Stimulated activated CD8-positive, alpha-beta memory T cell treated with anti-CD3 and anti-CD28 coated beads, Interleukin-15, amount 100 ng/mL, for 4 hours (primary cell): ENCODE data around the gene PCDHGB4.
"Not testable (repeated sequence)": the region's sequence is repeated elsewhere in the genome, so short reads cannot be mapped to it uniquely, and the experiment has no call there.

ENCODE experiments used
- DNase-seq, 2 donors: peaks; one replicate each; pipeline ENCODE4 v3.0.0-alpha.2; 2020; ENCODE audit warnings: low read depth in 2 of 2

The PCDHGB4 gene

DNA sequence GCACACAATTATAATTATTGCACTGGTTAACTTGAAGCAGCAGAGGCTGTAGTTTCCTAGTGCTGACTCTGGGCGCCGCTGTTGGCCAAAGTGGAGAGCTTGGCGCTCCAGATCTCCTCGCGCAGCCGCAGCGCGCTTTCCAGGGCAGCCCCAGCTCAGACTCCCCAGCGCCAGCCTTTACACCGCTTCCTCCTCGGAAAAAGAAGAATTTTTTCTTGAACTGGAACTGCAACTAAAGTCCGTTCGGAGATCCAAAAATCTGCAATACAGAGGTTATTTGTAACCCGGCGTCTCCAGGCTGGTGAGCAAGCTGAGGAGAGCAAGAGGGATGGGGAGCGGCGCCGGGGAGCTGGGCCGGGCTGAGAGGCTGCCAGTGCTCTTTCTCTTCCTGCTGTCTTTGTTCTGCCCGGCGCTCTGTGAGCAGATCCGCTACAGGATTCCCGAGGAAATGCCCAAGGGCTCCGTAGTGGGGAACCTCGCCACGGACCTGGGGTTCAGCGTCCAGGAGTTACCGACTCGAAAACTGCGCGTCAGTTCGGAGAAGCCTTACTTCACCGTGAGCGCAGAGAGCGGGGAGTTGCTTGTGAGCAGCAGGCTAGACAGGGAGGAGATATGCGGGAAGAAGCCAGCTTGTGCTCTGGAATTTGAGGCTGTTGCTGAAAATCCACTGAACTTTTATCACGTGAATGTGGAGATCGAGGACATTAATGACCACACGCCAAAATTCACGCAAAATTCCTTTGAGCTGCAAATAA, at the start of gene PCDHGB4:
PCDHGB4 (plus strand) TSS at position 142 of the 755 bp plus-strand sequence; CDS start at position 329, 187 bp downstream.
- not testable (repeated sequence) for DNase-seq

DNA sequence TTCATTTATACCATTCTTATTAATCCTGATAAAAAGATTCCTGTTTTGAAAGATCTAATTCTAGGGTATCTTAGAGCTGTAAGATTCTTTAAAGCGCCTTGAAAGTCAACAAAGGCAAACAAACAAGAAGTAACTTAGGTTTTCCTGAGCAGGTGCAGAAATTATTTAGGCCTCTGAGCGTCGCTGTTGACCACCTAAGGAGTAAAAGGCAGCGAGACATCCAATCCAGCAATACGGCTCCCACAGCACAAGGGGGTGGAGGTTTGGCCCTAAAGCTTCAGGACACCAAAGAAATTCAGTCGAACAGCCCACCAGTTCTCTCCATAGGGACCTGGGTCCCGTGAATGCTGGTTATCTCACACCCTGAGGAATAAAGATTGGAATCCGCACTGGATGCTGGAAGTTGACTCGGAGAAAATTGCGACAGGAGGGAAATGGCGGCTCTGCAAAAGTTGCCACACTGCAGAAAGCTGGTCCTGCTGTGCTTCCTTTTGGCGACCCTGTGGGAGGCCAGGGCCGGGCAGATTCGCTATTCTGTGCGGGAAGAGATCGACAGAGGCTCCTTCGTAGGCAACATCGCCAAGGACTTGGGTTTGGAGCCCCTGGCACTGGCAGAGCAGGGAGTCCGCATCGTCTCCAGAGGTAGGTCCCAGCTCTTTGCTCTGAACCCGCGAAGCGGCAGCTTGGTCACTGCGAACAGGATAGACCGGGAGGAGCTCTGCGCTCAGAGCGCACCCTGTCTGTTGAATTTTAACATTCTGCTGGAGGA, 48.8 kb upstream of the PCDHGB4 start, which contains the start of gene PCDHGA2:
PCDHGA2 (plus strand) TSS at position 223 of the 769 bp plus-strand sequence.
- DNase-seq = no peak

DNA sequence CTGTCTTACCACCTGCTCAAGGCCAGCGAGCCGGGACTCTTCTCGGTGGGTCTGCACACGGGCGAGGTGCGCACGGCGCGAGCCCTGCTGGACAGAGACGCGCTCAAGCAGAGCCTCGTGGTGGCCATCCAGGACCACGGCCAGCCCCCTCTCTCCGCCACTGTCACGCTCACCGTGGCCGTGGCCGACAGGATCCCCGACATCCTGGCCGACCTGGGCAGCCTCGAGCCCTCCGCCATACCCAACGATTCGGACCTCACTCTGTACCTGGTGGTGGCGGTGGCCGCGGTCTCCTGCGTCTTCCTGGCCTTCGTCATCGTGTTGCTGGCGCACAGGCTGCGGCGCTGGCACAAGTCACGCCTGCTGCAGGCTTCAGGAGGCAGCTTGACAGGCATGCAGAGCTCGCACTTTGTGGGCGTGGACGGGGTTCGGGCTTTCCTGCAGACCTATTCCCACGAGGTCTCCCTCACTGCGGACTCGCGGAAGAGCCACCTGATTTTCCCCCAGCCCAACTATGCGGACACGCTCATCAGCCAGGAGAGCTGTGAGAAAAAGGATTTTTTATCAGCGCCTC, 46.6 kb upstream of the PCDHGB4 start:
- not testable (repeated sequence) for DNase-seq

DNA sequence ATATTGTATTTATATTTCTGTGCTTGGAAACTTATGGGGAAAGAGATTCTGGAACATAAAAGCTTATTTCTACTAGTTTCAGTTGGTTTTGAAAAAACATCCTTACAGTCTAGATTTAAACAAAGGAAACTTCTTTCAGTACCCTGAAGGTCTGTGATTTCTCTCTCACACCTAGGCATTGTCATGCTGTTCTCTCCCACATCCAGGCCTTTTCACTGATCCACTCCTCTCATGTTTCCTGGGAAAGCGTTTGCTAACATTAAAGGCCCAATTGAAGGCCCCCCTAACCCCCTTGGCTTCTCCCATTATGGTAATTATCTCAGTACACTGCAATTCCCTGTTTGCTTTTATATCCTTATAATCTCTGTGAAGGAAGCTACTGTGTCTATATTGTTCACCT, 44.7 kb upstream of the PCDHGB4 start:
- DNase-seq = no peak

DNA sequence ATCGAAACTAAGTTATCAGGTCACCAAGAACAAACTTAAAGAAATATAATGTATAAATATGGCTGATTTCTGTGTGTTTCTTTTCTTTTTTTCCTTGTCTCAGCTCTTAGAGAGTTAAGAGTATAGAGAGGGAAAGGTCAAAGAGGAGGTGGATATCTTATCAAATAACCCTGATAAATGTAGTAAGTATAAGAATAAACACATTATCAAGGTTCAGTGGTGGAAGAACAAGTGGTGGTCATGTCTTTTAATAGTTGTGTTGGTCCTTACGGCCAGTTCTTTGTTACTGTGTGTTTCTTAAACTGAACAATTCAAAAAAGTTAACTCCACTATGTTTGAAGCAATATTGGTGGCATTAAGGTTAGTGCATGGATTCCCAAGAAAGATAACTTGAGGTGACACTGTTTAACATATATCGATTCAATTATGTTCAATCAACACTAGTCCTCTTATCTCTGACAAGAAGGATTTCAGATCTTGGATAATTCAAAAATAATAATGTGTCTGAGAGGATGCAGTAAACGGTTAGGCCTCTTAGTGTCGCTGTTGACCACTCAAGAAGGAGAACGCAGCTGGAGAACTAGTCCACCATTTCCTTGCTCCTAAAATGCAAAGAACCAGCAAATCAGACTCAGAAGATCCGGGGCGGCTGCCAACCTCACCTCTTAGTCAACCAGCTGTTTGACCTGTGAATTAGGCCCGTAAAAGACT, 44.1 kb upstream of the PCDHGB4 start, which contains the start of gene PCDHGA3:
PCDHGA3 (plus strand) TSS at position 588 of the 711 bp plus-strand sequence. CDS start 205 bp downstream, outside the sequence.
- DNase-seq = no peak

DNA sequence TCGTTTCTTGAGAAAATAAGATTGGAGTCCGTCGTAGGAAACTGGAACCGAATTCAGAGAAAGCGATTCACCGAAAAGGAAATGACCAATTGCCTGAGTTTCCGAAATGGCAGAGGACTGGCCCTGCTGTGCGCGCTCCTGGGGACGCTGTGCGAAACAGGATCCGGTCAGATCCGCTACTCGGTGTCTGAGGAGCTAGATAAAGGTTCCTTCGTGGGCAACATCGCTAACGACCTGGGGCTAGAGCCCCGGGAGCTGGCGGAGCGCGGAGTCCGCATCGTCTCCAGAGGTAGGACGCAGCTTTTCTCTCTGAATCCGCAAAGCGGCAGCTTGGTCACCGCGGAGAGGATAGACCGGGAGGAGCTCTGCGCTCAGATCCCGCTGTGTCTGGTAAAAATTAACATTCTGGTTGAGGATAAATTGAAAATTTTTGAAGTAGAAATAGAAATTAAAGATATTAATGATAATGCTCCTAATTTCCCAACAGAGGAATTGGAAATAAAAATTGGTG, 43.5 kb upstream of the PCDHGB4 start:
- no peak for DNase-seq

DNA sequence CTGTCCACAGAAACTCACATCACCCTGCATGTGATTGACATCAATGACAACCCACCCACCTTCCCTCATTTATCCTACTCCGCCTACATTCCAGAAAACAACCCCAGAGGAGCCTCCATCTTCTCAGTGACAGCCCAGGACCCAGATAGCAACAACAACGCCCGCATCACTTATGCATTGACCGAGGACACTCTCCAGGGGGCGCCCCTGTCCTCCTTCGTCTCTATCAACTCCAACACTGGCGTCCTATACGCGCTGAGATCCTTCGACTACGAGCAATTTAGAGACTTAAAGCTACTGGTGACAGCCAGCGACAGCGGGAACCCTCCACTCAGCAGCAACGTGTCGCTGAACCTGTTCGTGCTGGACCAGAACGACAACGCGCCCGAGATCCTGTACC, 42.2 kb upstream of the PCDHGB4 start:
- no peak for DNase-seq

DNA sequence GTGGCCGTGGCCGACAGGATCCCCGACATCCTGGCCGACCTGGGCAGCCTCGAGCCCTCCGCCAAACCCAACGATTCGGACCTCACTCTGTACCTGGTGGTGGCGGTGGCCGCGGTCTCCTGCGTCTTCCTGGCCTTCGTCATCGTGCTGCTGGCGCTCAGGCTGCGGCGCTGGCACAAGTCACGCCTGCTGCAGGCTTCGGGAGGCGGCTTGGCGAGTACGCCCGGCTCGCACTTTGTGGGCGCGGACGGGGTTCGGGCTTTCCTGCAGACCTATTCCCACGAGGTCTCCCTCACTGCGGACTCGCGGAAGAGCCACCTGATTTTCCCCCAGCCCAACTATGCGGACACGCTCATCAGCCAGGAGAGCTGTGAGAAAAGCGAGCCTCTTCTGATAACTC, 41.5 kb upstream of the PCDHGB4 start:
- DNase-seq = not testable (repeated sequence)

DNA sequence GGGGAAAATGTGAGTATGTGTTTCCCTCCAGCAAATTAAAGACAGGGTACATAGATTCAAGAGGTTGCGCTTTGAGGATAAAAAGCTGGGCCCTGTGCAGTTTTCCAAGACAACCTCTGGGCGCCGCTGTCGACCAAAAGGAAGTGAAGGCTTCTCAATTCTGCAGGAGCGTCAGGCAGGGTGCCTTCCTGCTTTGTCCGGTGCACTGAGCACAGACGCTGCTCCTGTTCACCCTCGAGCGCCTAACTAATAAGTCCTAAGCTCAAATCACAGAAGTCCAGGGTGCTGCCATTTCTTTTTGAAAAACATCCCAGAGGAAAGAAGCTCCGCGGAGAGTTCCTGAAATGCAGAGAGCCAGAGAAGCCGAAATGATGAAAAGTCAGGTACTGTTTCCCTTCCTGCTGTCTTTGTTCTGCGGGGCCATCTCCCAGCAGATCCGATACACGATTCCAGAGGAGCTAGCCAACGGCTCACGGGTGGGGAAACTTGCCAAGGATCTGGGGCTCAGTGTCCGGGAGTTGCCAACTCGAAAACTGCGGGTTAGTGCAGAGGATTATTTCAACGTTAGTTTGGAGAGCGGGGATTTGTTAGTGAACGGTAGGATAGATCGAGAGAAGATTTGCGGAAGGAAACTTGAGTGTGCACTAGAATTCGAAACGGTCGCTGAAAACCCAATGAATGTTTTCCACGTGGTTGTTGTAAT, 37.4 kb upstream of the PCDHGB4 start, which contains the start of gene PCDHGB1:
PCDHGB1 (plus strand) TSS at position 183 of the 703 bp plus-strand sequence; CDS start at position 345, 162 bp downstream.
- no peak for DNase-seq

DNA sequence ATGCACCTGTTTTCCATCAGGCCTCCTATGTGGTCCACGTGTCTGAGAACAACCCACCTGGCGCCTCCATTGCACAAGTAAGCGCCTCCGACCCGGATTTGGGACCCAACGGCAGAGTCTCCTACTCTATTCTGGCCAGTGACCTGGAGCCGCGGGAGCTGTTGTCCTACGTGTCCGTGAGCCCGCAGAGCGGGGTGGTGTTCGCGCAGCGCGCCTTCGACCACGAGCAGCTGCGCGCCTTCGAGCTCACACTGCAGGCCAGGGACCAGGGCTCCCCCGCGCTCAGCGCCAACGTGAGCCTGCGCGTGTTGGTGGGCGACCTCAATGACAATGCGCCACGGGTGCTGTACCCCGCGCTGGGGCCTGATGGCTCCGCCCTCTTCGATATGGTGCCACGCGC, 35.9 kb upstream of the PCDHGB4 start:
- DNase-seq = no peak

DNA sequence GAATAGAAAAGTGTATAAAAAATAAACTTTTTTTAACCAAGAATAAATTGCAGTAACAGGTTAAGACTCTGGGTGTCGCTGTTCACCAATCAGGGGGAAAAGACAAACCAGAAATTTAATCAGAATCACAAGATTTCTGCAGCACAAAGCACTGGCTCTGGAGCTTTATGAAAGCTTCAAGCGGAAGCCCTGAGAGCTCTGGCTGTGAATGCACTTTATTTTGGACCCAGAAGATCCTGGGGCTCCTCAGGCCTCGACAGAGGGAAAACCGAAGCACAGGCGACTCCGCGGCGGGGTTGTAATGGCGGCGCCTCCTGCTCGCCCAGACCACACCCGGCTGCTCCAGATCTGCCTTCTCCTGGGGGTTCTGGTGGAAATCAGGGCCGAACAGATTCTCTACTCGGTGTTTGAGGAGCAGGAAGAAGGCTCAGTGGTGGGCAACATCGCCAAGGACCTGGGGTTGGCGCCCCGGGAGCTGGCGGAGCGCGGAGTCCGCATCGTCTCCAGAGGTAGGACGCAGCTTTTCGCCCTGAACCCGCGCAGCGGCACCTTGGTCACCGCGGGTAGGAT, 32.5 kb upstream of the PCDHGB4 start, which contains the start of gene PCDHGA4:
PCDHGA4 (plus strand) TSS at position 122 of the 570 bp plus-strand sequence; CDS start at position 209, 87 bp downstream.
- no peak for DNase-seq

DNA sequence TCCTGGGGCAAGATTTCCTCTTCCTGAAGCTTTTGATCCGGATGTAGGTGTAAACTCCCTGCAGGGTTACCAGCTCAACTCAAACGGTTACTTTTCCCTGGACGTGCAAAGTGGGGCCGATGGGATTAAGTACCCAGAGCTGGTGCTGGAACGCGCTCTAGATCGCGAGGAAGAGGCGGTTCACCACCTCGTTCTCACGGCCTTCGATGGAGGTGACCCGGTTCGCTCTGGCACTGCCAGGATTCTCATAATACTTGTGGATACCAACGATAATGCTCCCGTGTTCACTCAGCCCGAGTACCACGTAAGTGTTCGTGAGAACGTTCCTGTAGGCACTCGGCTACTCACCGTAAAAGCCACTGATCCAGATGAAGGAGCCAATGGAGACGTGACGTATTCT, 31.9 kb upstream of the PCDHGB4 start:
- DNase-seq = no peak

DNA sequence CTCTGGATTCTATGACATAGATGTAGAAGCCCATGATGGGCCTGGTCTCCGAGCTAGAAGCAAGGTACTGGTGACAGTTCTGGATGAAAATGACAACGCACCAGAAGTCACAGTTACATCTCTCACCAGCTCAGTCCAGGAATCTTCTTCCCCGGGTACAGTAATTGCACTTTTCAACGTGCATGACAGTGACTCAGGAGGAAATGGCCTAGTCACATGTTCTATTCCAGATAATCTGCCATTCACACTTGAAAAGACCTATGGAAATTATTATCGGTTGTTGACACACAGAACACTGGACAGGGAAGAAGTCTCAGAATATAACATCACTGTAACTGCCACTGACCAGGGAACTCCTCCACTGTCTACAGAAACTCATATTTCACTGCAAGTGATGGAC, 31.4 kb upstream of the PCDHGB4 start:
- no peak for DNase-seq

DNA sequence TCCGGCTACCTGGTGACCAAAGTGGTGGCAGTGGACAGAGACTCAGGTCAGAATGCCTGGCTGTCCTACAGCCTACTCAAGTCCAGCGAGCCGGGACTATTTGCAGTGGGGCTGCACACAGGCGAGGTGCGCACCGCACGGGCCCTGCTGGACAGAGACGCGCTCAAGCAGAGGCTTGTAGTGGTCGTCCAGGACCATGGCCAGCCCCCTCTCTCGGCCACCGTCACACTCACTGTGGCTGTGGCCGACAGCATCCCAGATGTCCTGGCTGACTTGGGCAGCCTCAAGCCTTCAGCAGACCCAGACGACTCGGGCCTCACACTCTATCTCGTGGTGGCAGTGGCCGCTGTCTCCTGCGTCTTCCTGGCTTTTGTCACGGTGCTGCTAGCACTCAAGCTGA, 30.5 kb upstream of the PCDHGB4 start:
- DNase-seq = no peak

DNA sequence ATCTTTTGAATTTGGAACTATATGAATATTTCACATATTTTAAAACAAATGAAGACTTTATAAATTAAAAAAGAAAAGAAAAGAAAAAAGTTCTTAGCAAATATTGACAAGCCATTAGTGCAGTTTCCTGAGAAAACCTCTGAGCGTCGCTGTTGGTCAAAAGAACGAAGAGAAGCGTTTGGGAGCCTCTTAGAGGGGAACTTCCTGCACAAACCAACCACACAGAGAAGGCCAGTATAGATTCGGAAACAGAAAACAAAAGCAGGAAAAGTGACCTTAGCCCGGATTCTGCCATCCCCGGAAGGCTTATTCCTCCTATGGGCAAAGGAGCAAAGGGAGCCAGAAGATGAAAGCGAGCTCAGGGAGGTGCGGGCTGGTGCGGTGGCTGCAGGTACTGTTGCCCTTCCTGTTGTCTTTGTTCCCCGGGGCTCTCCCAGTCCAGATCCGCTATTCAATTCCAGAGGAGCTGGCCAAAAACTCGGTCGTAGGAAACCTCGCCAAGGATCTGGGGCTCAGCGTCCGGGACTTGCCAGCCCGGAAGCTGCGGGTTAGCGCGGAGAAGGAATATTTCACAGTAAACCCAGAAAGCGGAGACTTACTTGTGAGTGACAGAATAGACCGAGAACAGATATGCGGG, 27.6 kb upstream of the PCDHGB4 start, which contains the start of gene PCDHGB2:
PCDHGB2 (plus strand) TSS at position 205 of the 637 bp plus-strand sequence; CDS start at position 347, 142 bp downstream.
- DNase-seq = no peak

DNA sequence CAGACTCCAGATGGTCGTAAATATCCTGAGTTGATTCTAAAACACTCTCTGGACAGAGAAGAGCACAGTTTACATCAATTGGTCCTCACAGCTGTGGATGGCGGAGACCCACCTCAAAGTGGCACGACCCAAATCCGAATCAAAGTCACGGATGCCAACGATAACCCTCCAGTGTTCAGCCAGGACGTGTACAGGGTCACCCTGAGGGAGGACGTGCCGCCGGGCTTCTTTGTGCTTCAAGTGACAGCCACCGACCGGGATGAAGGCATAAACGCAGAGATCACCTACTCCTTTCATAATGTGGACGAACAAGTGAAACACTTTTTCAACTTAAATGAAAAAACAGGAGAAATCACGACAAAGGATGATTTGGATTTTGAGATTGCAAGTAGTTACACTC, 26.8 kb upstream of the PCDHGB4 start:
- no peak for DNase-seq

DNA sequence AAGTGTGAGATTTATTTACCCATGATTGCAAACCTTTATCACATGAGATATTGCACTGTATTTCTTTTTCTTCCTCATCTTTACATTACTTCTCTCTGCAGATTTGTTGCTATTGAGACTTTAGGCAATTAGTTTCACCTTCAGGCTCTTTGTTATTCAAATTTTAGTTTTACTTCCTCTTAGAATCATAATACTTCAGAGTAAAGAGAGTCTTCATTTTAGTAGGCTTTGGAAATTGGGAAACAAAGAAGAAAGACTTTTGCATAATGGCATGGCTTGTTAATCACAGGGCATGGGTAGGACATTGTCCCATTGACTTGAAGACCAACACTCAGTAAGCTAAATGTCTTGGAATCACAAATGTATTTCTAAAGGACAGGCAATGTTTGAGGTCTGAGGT, 24.8 kb upstream of the PCDHGB4 start:
- DNase-seq = no peak

DNA sequence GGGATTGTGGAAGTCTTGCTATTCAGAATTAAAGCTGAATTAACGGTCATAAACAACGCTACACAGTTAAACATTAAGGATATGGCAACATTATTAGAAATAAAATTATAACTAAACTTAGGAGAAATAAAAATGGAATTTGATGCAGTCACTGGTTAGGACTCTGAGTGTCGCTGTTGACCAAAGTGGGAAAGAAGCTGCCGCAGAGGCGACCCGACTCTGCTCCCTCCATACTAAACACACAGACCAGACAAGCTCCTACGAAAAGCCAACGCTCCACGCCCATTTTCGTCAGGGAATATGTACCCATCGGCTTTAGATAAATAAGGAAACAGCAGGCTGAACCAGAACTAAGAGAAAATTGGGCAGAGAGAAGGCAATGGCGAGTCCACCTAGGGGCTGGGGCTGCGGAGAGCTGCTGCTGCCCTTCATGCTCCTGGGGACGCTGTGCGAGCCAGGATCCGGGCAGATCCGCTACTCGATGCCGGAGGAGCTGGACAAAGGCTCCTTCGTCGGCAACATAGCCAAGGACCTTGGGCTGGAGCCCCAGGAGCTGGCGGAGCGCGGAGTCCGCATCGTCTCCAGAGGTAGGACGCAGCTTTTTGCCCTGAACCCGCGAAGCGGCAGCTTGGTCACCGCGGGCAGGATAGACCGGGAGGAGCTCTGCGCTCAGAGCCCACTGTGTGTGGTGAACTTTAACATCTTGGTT, 23.4 kb upstream of the PCDHGB4 start, which contains the start of gene PCDHGA5:
PCDHGA5 (plus strand) TSS at position 211 of the 709 bp plus-strand sequence; CDS start at position 380, 169 bp downstream.
- DNase-seq = no peak
